GM12878 (cell line): ENCODE results near the gene TTLL13. TPM values are rescaled to one million over a fixed set of nuclear protein-coding genes. Genes with fewer than 3 reads are reported as not detected.

Experiments used
- BACH1 ChIP-seq: fragments of 450-650 bp; IDR thresholded peaks from 2 replicates; pipeline ENCODE4 v1.6.1; 2017; ENCODE audit warnings: mild to moderate bottlenecking, borderline replicate concordance
- BCL11A ChIP-seq: IDR thresholded peaks from 2 replicates; pipeline ENCODE4 v1.6.1; 2011; ENCODE audit warnings: low read depth, low read length
- BCL3 ChIP-seq: IDR thresholded peaks from 2 replicates; pipeline ENCODE4 v1.6.1; 2011; ENCODE audit warnings: borderline replicate concordance, low read depth, mild to moderate bottlenecking, moderate library complexity, low read length; ENCODE audit not compliant: insufficient read depth, poor library complexity, severe bottlenecking
- BCLAF1 ChIP-seq: fragments of 450-650 bp; IDR thresholded peaks from 2 replicates; pipeline ENCODE4 v1.6.1; 2017; ENCODE audit warnings: antibody characterized with exemption, mild to moderate bottlenecking, moderate library complexity
- EED ChIP-seq: sonication (generic); IDR thresholded peaks from 2 replicates; pipeline ENCODE4 v1.6.1; 2016; ENCODE audit warnings: antibody characterized with exemption, low read depth
- FOS ChIP-seq: IDR thresholded peaks from 3 replicates; pipeline ENCODE4 v1.6.1; 2011; ENCODE audit warnings: borderline replicate concordance; ENCODE audit not compliant: insufficient read length; ENCODE audit errors: extremely low read depth
- GABPA ChIP-seq: IDR thresholded peaks from 2 replicates; pipeline ENCODE4 v1.6.1; 2014; ENCODE audit warnings: antibody characterized with exemption, low read depth, mild to moderate bottlenecking, inconsistent platforms
- HDAC2 ChIP-seq: fragments of 200-600 bp; sonication (generic); IDR thresholded peaks from 2 replicates; pipeline ENCODE4 v1.6.1; 2017
- IRF4 ChIP-seq: IDR thresholded peaks from 2 replicates; pipeline ENCODE4 v1.6.1; 2011; ENCODE audit warnings: low read depth, low read length
- MTA3 ChIP-seq: IDR thresholded peaks from 2 replicates; pipeline ENCODE4 v1.6.1; 2012; ENCODE audit warnings: low read length, inconsistent platforms, borderline replicate concordance
- MYB ChIP-seq: fragments of 150-350 bp; IDR thresholded peaks from 2 replicates; pipeline ENCODE4 v1.6.1; 2014; ENCODE audit warnings: mild to moderate bottlenecking, low read depth, low read length, borderline replicate concordance
- MYC ChIP-seq: IDR thresholded peaks from 2 replicates; pipeline ENCODE4 v1.6.1; 2011; ENCODE audit warnings: mild to moderate bottlenecking, low read length, moderate library complexity, inconsistent platforms; ENCODE audit not compliant: insufficient read depth, insufficient replicate concordance, insufficient read length, severe bottlenecking
- POU2F2 ChIP-seq: IDR thresholded peaks from 3 replicates; pipeline ENCODE4 v1.6.1; 2011; ENCODE audit warnings: low read depth, mild to moderate bottlenecking, low read length, borderline replicate concordance
- RFX5 ChIP-seq: IDR thresholded peaks from 2 replicates; pipeline ENCODE4 v1.6.1; 2011; ENCODE audit warnings: low read depth, low read length, improper control_type of control experiment
- SKIL ChIP-seq: fragments of 450-650 bp; IDR thresholded peaks from 2 replicates; pipeline ENCODE4 v1.6.1; 2017; ENCODE audit warnings: mild to moderate bottlenecking, low read depth, inconsistent platforms; ENCODE audit not compliant: poor library complexity, severe bottlenecking
- SP1 ChIP-seq: IDR thresholded peaks from one replicate; pipeline ENCODE4 v1.6.1; 2011; ENCODE audit warnings: low read depth, low read length
- TCF12 ChIP-seq: IDR thresholded peaks from 2 replicates; pipeline ENCODE4 v1.6.1; 2011; ENCODE audit warnings: low read depth, mild to moderate bottlenecking, low read length
- YY1 ChIP-seq: IDR thresholded peaks from 2 replicates; pipeline ENCODE4 v1.6.1; 2011; ENCODE audit warnings: low read depth, mild to moderate bottlenecking, low read length
- ZNF24 ChIP-seq: fragments of 450-650 bp; IDR thresholded peaks from 2 replicates; pipeline ENCODE4 v1.6.1; 2017; ENCODE audit warnings: antibody characterized with exemption, mild to moderate bottlenecking
- ZNF687 ChIP-seq: fragments of 450-650 bp; IDR thresholded peaks from 2 replicates; pipeline ENCODE4 v1.6.1; 2017; ENCODE audit warnings: mild to moderate bottlenecking, moderate library complexity
- polyA plus RNA-seq, 11 experiments: library from polyadenylated mRNA; depleted of rRNA in 4 of 11; unstranded in 6 of 11; stranded (reverse) in 5 of 11; fragments of >200 nt; fragmentation: Nextera tagmentation in 4 of 11; fragmentation: Illumina TruSeq in 1 of 11; extraction: Ambion mirVana in 4 of 11; extraction: Trizol in 1 of 11; gene quantifications; 1 replicate in 1 of 11; 2 replicates in 10 of 11; pipeline versions ENCODE4 v1.2.1 to v1.2.3, GENCODE V29; 2011 to 2016; ENCODE audit warnings: inconsistent platforms in 2 of 11, missing spikeins in 2 of 11, low read depth in 1 of 11
- total RNA-seq, 4 experiments: library from RNA; depleted of rRNA in 3 of 4; stranded (reverse); fragments of >200 nt in 3 of 4; fragmentation: Illumina TruSeq in 1 of 4; extraction: Trizol in 1 of 4; gene quantifications; 2 replicates each; pipeline versions ENCODE4 v1.2.1 to v1.2.3, GENCODE V29; 2013 to 2021

TTLL13 gene
- total and polyA plus RNA-seq, 10 of the 15 experiments (the other 5 are each of a cell fraction or from before 2014, with no cell fraction given), result 0.03 to 0.32 (median 0.13) TPM; not detected in 1

GRCh38 chr15:90209591-90209990, 39.8 kb upstream of the TTLL13 start (continued):
- no peak for TF ChIP-seq BCLAF1
- TF ChIP-seq MYB, result no peak
- no peak for TF ChIP-seq MYC
- no peak for TF ChIP-seq BACH1
- TF ChIP-seq SP1, result no peak
- TF ChIP-seq BCL11A, result peak; percentile 64; the same call in 1 of the 2 replicates
- TF ChIP-seq ZNF687, result no peak
- no peak for TF ChIP-seq ZNF24
- TF ChIP-seq TCF12, result no peak
- TF ChIP-seq FOS, result no peak
- TF ChIP-seq YY1, result 0 out of 2 replicates have a peak, but pooled peaks have one; percentile 14
- TF ChIP-seq SKIL, result no peak
- TF ChIP-seq GABPA, result no peak
- no peak for TF ChIP-seq BCL3
- peak; percentile 89 for TF ChIP-seq IRF4
- no peak for TF ChIP-seq RFX5
- no peak for TF ChIP-seq POU2F2
- no peak for TF ChIP-seq MTA3
- no peak for TF ChIP-seq HDAC2
- TF ChIP-seq EED, result peak; percentile 90
